Neural progenitor cell (in vitro differentiated cells): ENCODE data around the gene ZHX3. TPM values are rescaled to one million over a fixed set of nuclear protein-coding genes. Genes with fewer than 3 reads are reported as not detected.

Experiments
- DNase-seq: peaks from one replicate; pipeline ENCODE4 v3.0.0-alpha.2; 2016; ENCODE audit warnings: low spot score
- H2AFZ ChIP-seq: fragments of 200-600 bp; sonication (generic); replicated peaks from 2 replicates; pipeline ENCODE4 v1.6.1; 2016; ENCODE audit warnings: antibody characterized with exemption
- H3F3A ChIP-seq: fragments of 200-600 bp; sonication (generic); 2 replicates; pipeline ENCODE4 v1.6.1; 2016; ENCODE audit warnings: antibody characterized with exemption, low read depth
- H3K27ac ChIP-seq: fragments of 200-600 bp; sonication (generic); 2 replicates; pipeline ENCODE4 v1.5.1; 2016; ENCODE audit warnings: mild to moderate bottlenecking
- H3K27me3 ChIP-seq: fragments of 200-600 bp; sonication (generic); 2 replicates; pipeline ENCODE4 v1.6.1; 2016; ENCODE audit warnings: mild to moderate bottlenecking, moderate library complexity
- H3K36me3 ChIP-seq: fragments of 200-600 bp; sonication (generic); 2 replicates; pipeline ENCODE4 v1.5.1; 2016
- H3K4me1 ChIP-seq: fragments of 200-600 bp; sonication (generic); 2 replicates; pipeline ENCODE4 v1.6.1; 2016; ENCODE audit warnings: mixed run types
- H3K4me2 ChIP-seq: fragments of 200-600 bp; sonication (generic); 2 replicates; pipeline ENCODE4 v1.6.1; 2016
- H3K4me3 ChIP-seq: fragments of 200-600 bp; sonication (generic); 2 replicates; pipeline ENCODE4 v1.5.1; 2016
- H3K79me2 ChIP-seq: fragments of 200-600 bp; sonication (generic); 2 replicates; pipeline ENCODE4 v1.6.1; 2016; ENCODE audit warnings: low read depth
- H3K9ac ChIP-seq: fragments of 200-600 bp; sonication (generic); 2 replicates; pipeline ENCODE4 v1.6.1; 2016
- H3K9me3 ChIP-seq: fragments of 200-600 bp; sonication (generic); 2 replicates; pipeline ENCODE4 v1.5.1; 2016; ENCODE audit warnings: low read depth
- H4K20me1 ChIP-seq: fragments of 200-600 bp; sonication (generic); 2 replicates; pipeline ENCODE4 v1.6.1; 2016; ENCODE audit warnings: low read depth
- H3K27ac Mint-ChIP-seq: 3 replicates; pipeline ENCODE4 v1.8.0; 2021; ENCODE audit warnings: mixed read lengths
- H3K27me3 Mint-ChIP-seq: 2 replicates; pipeline ENCODE4 v1.8.0; 2022; ENCODE audit warnings: low read depth, mild to moderate bottlenecking, inconsistent platforms, moderate library complexity, mixed read lengths; ENCODE audit not compliant: insufficient read depth
- H3K36me3 Mint-ChIP-seq: 3 replicates; pipeline ENCODE4 v1.8.0; 2021; ENCODE audit warnings: mixed read lengths
- H3K4me1 Mint-ChIP-seq: 3 replicates; pipeline ENCODE4 v1.8.0; 2021; ENCODE audit warnings: mixed read lengths
- H3K4me3 Mint-ChIP-seq: 3 replicates; pipeline ENCODE4 v1.8.0; 2021; ENCODE audit warnings: mild to moderate bottlenecking, moderate library complexity, mixed read lengths
- H3K9me3 Mint-ChIP-seq: 3 replicates; pipeline ENCODE4 v1.8.0; 2020; ENCODE audit warnings: mixed read lengths
- CTCF ChIP-seq: fragments of 200-600 bp; sonication (generic); IDR thresholded peaks from 2 replicates; pipeline ENCODE4 v1.5.1; 2017; ENCODE audit warnings: antibody characterized with exemption, mild to moderate bottlenecking
- EZH2 ChIP-seq: fragments of 200-600 bp; sonication (generic); IDR thresholded peaks from 2 replicates; pipeline ENCODE4 v1.6.1; 2017; ENCODE audit warnings: antibody characterized with exemption, mild to moderate bottlenecking, moderate library complexity
- EZH2phosphoT487 ChIP-seq: fragments of 200-600 bp; sonication (generic); IDR thresholded peaks from 2 replicates; pipeline ENCODE4 v1.6.1; 2017; ENCODE audit warnings: antibody characterized with exemption
- total RNA-seq: library from RNA; depleted of rRNA; stranded (reverse); fragments of >200 nt; gene quantifications from 2 replicates; pipeline ENCODE4 v1.2.3, GENCODE V29; 2015; ENCODE audit warnings: low replicate concordance

ZHX3 gene
- total RNA-seq, 1 donor from 2014 or later = 6.8 TPM

- Histone ChIP-seq H3K4me2 (no peak overlapping the region), H3K79me2 (no peaks in the 10 kb centered on the region), H3K27me3 (no peaks in the 10 kb centered on the region), H3K4me1 (peaks cover 10% of the 10 kb centered on the region), H3K36me3 (no peaks in the 10 kb centered on the region), H3K9ac (no peak overlapping the region), H3F3A (peaks cover 33% of the 10 kb centered on the region), H4K20me1 (peaks cover 21% of the 10 kb centered on the region), H2AFZ (no peak overlapping the region), H3K9me3 (no peaks in the 10 kb centered on the region), H3K27ac (no peak overlapping the region), H3K4me3 (no peak overlapping the region)
- no peak for DNase-seq
- TF ChIP-seq EZH2 (no peak), CTCF (no peak), EZH2phosphoT487 (no peak)
- Mint-ChIP-seq H3K27ac (no peak overlapping the region), H3K4me1 (peaks cover 2% of the 10 kb centered on the region), H3K9me3 (no peaks in the 10 kb centered on the region), H3K4me3 (no peak overlapping the region), H3K36me3 (peaks cover 50% of the 10 kb centered on the region), H3K27me3 (peaks cover 3% of the 10 kb centered on the region)
Measured at GRCh38 chr20:41169162-41169690, 148.3 kb downstream of the ZHX3 start.

- Histone ChIP-seq H3K27ac (no peak overlapping the region), H3K9ac (no peak overlapping the region), H3K79me2 (no peaks in the 10 kb centered on the region), H2AFZ (no peak overlapping the region), H3F3A (peaks cover 26% of the 10 kb centered on the region), H3K9me3 (no peaks in the 10 kb centered on the region), H3K4me3 (no peak overlapping the region), H3K27me3 (no peaks in the 10 kb centered on the region), H3K4me1 (peaks cover 3% of the 10 kb centered on the region), H4K20me1 (peaks cover 17% of the 10 kb centered on the region), H3K4me2 (no peak overlapping the region), H3K36me3 (no peaks in the 10 kb centered on the region)
- no peak for DNase-seq
- no peak for TF ChIP-seq EZH2phosphoT487
- no peak for TF ChIP-seq CTCF
- TF ChIP-seq EZH2 = no peak
- H3K9me3 Mint-ChIP-seq = no peaks in the 10 kb centered on the region
- H3K36me3 Mint-ChIP-seq = peaks cover 52% of the 10 kb centered on the region
- no peak overlapping the region for H3K27ac Mint-ChIP-seq
- peaks cover 2% of the 10 kb centered on the region for H3K4me1 Mint-ChIP-seq
- H3K27me3 Mint-ChIP-seq = peaks cover 3% of the 10 kb centered on the region
- H3K4me3 Mint-ChIP-seq = no peak overlapping the region
Measured at GRCh38 chr20:41168281-41169161, 149.0 kb downstream of the ZHX3 start.

- no peaks in the 10 kb centered on the region for H3K79me2 ChIP-seq
- no peak overlapping the region for H3K4me3 ChIP-seq
- Mint-ChIP-seq H3K36me3 (peaks cover 52% of the 10 kb centered on the region), H3K27ac (peak overlapping the region; percentile 46), H3K27me3 (peaks cover 5% of the 10 kb centered on the region), H3K4me3 (no peak overlapping the region), H3K9me3 (no peaks in the 10 kb centered on the region), H3K4me1 (no peaks in the 10 kb centered on the region)
- H4K20me1 ChIP-seq = peaks cover 13% of the 10 kb centered on the region
- H3K36me3 ChIP-seq = no peaks in the 10 kb centered on the region
- TF ChIP-seq CTCF = no peak
- no peak for TF ChIP-seq EZH2
- no peak for TF ChIP-seq EZH2phosphoT487
- H3K4me1 ChIP-seq = no peaks in the 10 kb centered on the region
- no peak overlapping the region for H3K4me2 ChIP-seq
- H3F3A ChIP-seq = peaks cover 21% of the 10 kb centered on the region
- H3K27ac ChIP-seq = no peak overlapping the region
- H3K9ac ChIP-seq = no peak overlapping the region
- no peak for DNase-seq
- H3K9me3 ChIP-seq = no peaks in the 10 kb centered on the region
- H2AFZ ChIP-seq = no peak overlapping the region
- no peaks in the 10 kb centered on the region for H3K27me3 ChIP-seq
Measured at GRCh38 chr20:41167481-41168253, 149.9 kb downstream of the ZHX3 start.
